GM23338 (cell line): ENCODE measurements around the gene HNRNPA2B1. TPM values are rescaled to one million over a fixed set of nuclear protein-coding genes. Genes with fewer than 3 reads are reported as not detected.

Source experiments
- ATAC-seq: fragments of 200-7000 bp; cut with Tn5 transposase; 3 replicates; pipeline ENCODE4 v1.9.1; 2020
- DNase-seq: peaks from one replicate; pipeline ENCODE4 v3.0.0-alpha.2; 2015; ENCODE audit warnings: low spot score
- H2AFZ ChIP-seq: fragments of 200-600 bp; sonication (generic); 2 replicates; pipeline ENCODE4 v1.8.0; 2016; ENCODE audit warnings: antibody characterized with exemption, mild to moderate bottlenecking, moderate library complexity
- H3F3A ChIP-seq: fragments of 200-600 bp; sonication (generic); replicated peaks from 2 replicates; pipeline ENCODE4 v1.8.0; 2017; ENCODE audit warnings: antibody characterized with exemption, mixed run types, low read depth
- H3K27ac ChIP-seq: fragments of 200-600 bp; sonication (generic); 2 replicates; pipeline ENCODE4 v1.6.1; 2016; ENCODE audit warnings: low read depth
- H3K27me3 ChIP-seq: fragments of 200-600 bp; sonication (generic); 2 replicates; pipeline ENCODE4 v1.8.0; 2016; ENCODE audit warnings: mild to moderate bottlenecking, mixed run types, moderate library complexity; ENCODE audit not compliant: insufficient read depth
- H3K36me3 ChIP-seq: fragments of 200-600 bp; sonication (generic); 2 replicates; pipeline ENCODE4 v1.8.0; 2016; ENCODE audit warnings: mild to moderate bottlenecking; ENCODE audit not compliant: insufficient read depth
- H3K4me1 ChIP-seq: fragments of 200-600 bp; sonication (generic); 2 replicates; pipeline ENCODE4 v1.8.0; 2016; ENCODE audit warnings: mild to moderate bottlenecking, moderate library complexity; ENCODE audit not compliant: insufficient read depth
- H3K4me2 ChIP-seq: fragments of 200-600 bp; sonication (generic); 2 replicates; pipeline ENCODE4 v1.7.1; 2017; ENCODE audit warnings: mixed run types
- H3K4me3 ChIP-seq: fragments of 200-600 bp; sonication (generic); 2 replicates; pipeline ENCODE4 v1.6.1; 2016; ENCODE audit warnings: mixed run types
- H3K79me2 ChIP-seq: fragments of 200-600 bp; sonication (generic); replicated peaks from 2 replicates; pipeline ENCODE4 v1.8.0; 2017; ENCODE audit warnings: mild to moderate bottlenecking; ENCODE audit not compliant: insufficient read depth
- H3K9me2 ChIP-seq: fragments of 200-600 bp; sonication (generic); 2 replicates; pipeline ENCODE4 v1.8.0; 2017; ENCODE audit not compliant: insufficient read depth
- H4K20me1 ChIP-seq: fragments of 200-600 bp; sonication (generic); replicated peaks from 2 replicates; pipeline ENCODE4 v1.8.0; 2017; ENCODE audit warnings: mild to moderate bottlenecking; ENCODE audit not compliant: insufficient read depth
- H3K27ac Mint-ChIP-seq: 2 replicates; pipeline ENCODE4 v1.8.0; 2020; ENCODE audit warnings: inconsistent platforms, mild to moderate bottlenecking, moderate library complexity, mixed read lengths
- H3K27me3 Mint-ChIP-seq: 3 replicates; pipeline ENCODE4 v1.8.0; 2022; ENCODE audit warnings: low read depth, mild to moderate bottlenecking, moderate library complexity, mixed read lengths, inconsistent platforms; ENCODE audit not compliant: insufficient read depth, poor library complexity
- H3K36me3 Mint-ChIP-seq: 3 replicates; pipeline ENCODE4 v1.8.0; 2021; ENCODE audit warnings: low read depth, mild to moderate bottlenecking, inconsistent platforms, moderate library complexity, mixed read lengths
- H3K4me1 Mint-ChIP-seq: 3 replicates; pipeline ENCODE4 v1.8.0; 2020; ENCODE audit warnings: mild to moderate bottlenecking, inconsistent platforms, mixed read lengths
- H3K4me3 Mint-ChIP-seq: 3 replicates; pipeline ENCODE4 v1.8.0; 2021; ENCODE audit warnings: moderate library complexity, mild to moderate bottlenecking, inconsistent platforms, mixed read lengths
- H3K9me3 Mint-ChIP-seq: 3 replicates; pipeline ENCODE4 v1.8.0; 2020; ENCODE audit warnings: moderate library complexity, mild to moderate bottlenecking, inconsistent platforms, mixed read lengths
- CTCF ChIP-seq, 2 experiments: fragments of 200-600 bp in 1 of 2; sonication (generic) in 1 of 2; conservative IDR thresholded peaks; 2 replicates each; pipeline versions ENCODE4 v1.5.1 to v1.6.1; 2016 to 2017; ENCODE audit warnings: antibody characterized with exemption in 2 of 2, low read depth in 2 of 2, mild to moderate bottlenecking in 2 of 2, moderate library complexity in 1 of 2
- EZH2 ChIP-seq: fragments of 200-600 bp; sonication (generic); IDR thresholded peaks from one replicate; pipeline ENCODE4 v1.8.0; 2017; ENCODE audit warnings: antibody characterized with exemption, mild to moderate bottlenecking, low read depth; ENCODE audit not compliant: unreplicated experiment
- EZH2phosphoT487 ChIP-seq: fragments of 200-600 bp; sonication (generic); IDR thresholded peaks from one replicate; pipeline ENCODE4 v1.8.1; 2018; ENCODE audit warnings: antibody characterized with exemption; ENCODE audit not compliant: unreplicated experiment
- JUNB ChIP-seq: IDR thresholded peaks from one replicate; pipeline ENCODE4 v1.6.1; 2016; ENCODE audit warnings: antibody characterized with exemption; ENCODE audit not compliant: unreplicated experiment
- NANOG ChIP-seq: IDR thresholded peaks from 2 replicates; pipeline ENCODE4 v1.6.1; 2016; ENCODE audit warnings: antibody characterized with exemption, borderline replicate concordance
- REST ChIP-seq: IDR thresholded peaks from one replicate; pipeline ENCODE4 v1.6.1; 2018; ENCODE audit warnings: antibody characterized with exemption; ENCODE audit not compliant: unreplicated experiment
- STAT1 ChIP-seq: IDR thresholded peaks from one replicate; pipeline ENCODE4 v1.6.1; 2016; ENCODE audit warnings: antibody characterized with exemption; ENCODE audit not compliant: unreplicated experiment
- ZNF114 ChIP-seq: fragments of 250-450 bp; sonication (Bioruptor Pico); IDR thresholded peaks from 2 replicates; pipeline ENCODE4 v1.5.0; 2020; ENCODE audit warnings: mild to moderate bottlenecking, moderate library complexity
- ZNF331 ChIP-seq: fragments of 250-450 bp; sonication (Bioruptor Pico); IDR thresholded peaks from 2 replicates; pipeline ENCODE4 v1.5.0; 2020; ENCODE audit warnings: low read depth, mild to moderate bottlenecking, moderate library complexity
- ZNF462 ChIP-seq: fragments of 250-450 bp; sonication (Bioruptor Pico); IDR thresholded peaks from 2 replicates; pipeline ENCODE4 v1.5.0; 2020; ENCODE audit warnings: mild to moderate bottlenecking, moderate library complexity
- polyA plus RNA-seq: library from polyadenylated mRNA; unstranded; fragments of >200 nt; fragmentation: Nextera tagmentation; extraction: Ambion mirVana; gene quantifications from 2 replicates; pipeline ENCODE4 v1.2.1, GENCODE V29; 2016
- total RNA-seq: library from RNA; depleted of rRNA; stranded (reverse); fragments of >200 nt; shearing (Covaris generic); gene quantifications from 2 replicates; pipeline ENCODE4 v1.2.3, GENCODE V29; 2014

Gene HNRNPA2B1
- total and polyA plus RNA-seq, 2 experiments from 2014 or later, result 602 to 1,577 TPM

GRCh38 chr7:26238032-26238431, 37.5 kb upstream of the HNRNPA2B1 start:
- Mint-ChIP-seq H3K4me1 (peaks cover 4% of the 10 kb centered on the region; the same call in 2 of the 3 replicates), H3K9me3 (no peaks in the 10 kb centered on the region), H3K27ac (no peak overlapping the region), H3K36me3 (no peaks in the 10 kb centered on the region), H3K4me3 (no peak overlapping the region), H3K27me3 (peaks cover 2% of the 10 kb centered on the region)
- no peak overlapping the region for H3K4me2 ChIP-seq
- H3K4me1 ChIP-seq, result peaks cover 5% of the 10 kb centered on the region; the same call in 1 of the 2 replicates
- H3K36me3 ChIP-seq, result no peaks in the 10 kb centered on the region
- H3K9me2 ChIP-seq, result no peaks in the 10 kb centered on the region
- no peak overlapping the region for H2AFZ ChIP-seq
- H3K27ac ChIP-seq, result no peak overlapping the region
- ATAC-seq (no peak), DNase-seq (no peak)
- H3K79me2 ChIP-seq, result no peaks in the 10 kb centered on the region
- TF ChIP-seq EZH2 (no peak), JUNB (no peak), ZNF462 (CRISPR knock-in tag) (no peak), ZNF331 (CRISPR knock-in tag) (no peak), EZH2phosphoT487 (no peak), NANOG (no peak), CTCF (conservative IDR thresholded peaks at IDR 0.05; ENCODE audit: low read depth in 2 of 2) (no peak), REST (no peak), STAT1 (no peak), ZNF114 (no peak)
- no peak overlapping the region for H3K4me3 ChIP-seq
- no peaks in the 10 kb centered on the region for H3K27me3 ChIP-seq
- H4K20me1 ChIP-seq, result no peaks in the 10 kb centered on the region
- H3F3A ChIP-seq, result no peaks in the 10 kb centered on the region
